Ureter (tissue), 1 donor: ENCODE measurements around the gene S100A1. TPM values are rescaled to one million over a fixed set of nuclear protein-coding genes. Genes with fewer than 3 reads are reported as not detected.

ENCODE experiments used
- DNase-seq: peaks from one replicate; pipeline ENCODE4 v3.0.0-alpha.2; 2020; ENCODE audit warnings: low spot score
- total RNA-seq: library from RNA; stranded (reverse); gene quantifications from one replicate; pipeline ENCODE4 v1.2.4, GENCODE V29; 2023
- donor health status: DM: yes; HTN: yes; CAD: no.

The S100A1 gene
- total RNA-seq, 1 donor from 2014 or later: not detected

DNA sequence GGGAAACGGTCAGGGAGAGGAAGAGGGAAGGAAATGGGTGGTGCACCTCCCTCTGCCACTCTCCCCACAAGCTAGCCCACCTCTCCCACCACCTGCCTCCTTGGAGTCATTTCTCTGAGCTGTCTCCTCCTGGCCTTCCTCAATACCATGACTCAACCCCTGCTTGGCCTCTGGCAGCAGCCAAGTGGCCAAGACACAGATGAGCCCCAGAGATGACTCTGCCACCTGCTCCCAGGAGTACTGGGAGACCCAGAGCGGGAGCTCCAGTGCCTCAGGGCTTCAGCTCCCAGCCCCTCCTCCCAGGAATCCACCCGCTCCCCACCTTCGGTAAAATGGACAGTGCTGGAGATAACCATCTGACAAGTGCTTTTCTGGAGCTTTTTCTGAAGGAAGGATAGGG lies 17.9 kb upstream of the S100A1 start:
- no peak for DNase-seq

DNA sequence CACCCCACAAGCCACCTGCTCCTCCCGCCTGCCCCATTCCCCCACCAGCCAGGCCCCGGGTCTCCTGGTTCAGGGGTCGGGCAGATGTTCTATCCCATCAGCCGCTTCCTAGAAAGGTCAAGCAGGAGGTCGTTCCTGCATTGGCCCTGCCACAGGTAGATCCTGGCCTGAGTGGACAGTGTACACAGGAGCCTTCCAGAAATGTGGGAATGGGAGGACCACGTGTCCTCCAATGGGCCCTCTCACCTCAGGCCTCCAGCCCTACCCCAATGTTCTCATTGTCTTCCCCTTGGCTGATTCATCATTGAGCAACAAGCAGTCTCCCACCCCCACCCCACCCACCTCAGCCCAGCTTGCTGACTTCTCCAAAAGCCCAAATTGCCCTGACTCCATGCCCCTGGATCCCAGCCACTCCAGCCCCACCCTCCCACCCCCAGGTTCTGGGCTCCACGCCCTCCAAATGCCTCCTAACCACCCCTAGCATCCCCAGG lies 17.4 kb upstream of the S100A1 start:
- no peak for DNase-seq

DNA sequence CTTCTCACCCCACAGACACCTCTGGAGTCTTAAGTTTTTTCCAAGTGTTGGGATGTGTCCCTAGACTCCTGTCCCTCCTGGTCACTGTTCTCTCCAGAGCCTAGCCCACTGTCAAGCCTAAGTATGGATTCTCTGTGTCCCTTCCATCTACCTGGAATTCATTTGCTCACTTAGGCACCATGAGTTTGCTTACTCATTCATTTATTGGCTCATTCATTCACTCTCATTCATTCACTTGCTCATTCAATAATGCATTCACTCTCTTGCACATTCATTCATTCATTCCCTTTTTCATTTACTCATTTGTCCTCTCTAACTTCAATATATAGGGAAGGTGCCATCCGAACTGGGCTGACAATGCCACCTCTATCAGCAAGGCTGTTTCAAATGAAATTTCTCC lies 16.9 kb upstream of the S100A1 start:
- DNase-seq: no peak

DNA sequence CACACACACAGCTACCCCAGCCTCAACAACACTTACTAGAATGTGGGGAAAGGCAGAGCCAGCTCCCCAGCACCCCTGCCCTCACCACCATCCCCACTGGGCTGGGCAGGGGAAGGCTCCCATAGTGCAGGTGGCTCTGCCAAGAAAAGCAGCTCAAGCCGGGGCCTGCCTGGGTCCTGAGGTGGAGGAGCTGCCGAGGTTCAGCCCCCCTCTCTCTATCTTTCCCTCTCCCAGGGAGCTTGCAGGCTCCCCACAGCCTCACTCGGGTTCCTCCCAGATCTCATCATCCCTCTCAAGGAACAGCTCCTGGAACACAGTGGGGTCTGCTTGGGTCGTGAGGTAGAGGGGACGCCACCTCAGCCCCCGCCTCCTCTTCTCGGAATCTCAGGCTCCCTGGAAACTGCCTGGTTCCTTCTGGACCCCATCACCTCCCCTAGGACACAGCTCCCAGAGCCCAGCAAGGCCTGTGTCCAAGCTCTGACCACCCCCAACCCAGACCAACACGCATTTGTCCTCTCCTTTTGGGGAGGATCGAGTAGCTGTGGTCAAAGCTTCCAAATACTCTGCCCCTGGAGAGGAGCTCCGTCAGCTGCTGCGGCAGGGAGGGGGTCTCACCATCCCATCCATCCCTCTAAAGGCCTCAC lies 16.0 kb upstream of the S100A1 start:
- no peak for DNase-seq

DNA sequence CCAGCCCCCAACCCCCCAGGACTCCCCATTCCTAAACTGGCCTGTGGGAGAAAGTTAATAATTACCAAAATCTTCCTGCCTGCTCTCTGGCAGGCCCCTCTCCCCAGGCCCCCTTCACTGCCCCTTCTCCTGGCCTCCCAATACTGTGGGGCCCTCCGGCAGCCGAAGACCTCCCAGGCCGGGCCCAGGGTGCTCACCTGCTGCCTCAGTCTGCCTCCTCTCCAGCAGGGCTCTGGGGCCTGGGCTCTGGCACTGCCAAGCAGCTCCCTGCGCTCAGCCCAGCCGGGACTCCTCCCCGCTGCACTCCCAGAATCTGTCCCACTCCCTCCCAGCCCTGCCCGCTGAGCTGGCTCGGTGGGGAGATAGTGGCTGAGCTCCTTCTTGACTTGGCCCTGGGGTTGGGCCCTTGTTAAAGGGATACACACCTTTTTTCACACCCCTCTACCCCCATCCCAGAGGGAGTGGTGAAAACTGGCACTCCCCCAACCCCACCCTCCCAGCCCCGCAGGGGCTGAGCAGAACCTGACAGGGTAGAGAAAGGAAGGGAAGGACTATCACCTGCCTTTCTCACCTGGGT lies 15.4 kb upstream of the S100A1 start, which contains the start of gene S100A16:
Gene S100A16 (minus strand): TSS at position 383 of the 577 bp plus-strand sequence. CDS start 4,986 bp downstream, outside the sequence.
- DNase-seq: peak; percentile 89

DNA sequence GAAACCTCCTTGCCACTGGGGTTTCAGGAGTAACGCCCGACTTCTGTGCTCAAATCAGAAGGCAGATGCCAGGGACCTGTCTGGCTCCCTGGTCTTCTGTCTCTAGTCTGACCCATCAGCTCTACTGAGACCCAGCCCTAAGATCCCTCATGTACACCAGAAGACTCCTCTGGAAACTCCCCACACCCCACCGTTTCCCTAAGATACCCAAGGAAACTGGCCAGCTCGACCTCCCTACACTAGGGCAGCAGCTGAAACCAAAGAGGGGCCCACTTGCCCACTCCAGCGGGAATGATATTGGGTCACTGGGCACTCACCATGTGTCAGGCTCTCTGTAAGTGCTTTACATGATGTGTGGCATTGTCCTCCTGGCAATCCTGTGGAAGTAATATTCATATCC lies 14.8 kb upstream of the S100A1 start:
- DNase-seq: no peak

DNA sequence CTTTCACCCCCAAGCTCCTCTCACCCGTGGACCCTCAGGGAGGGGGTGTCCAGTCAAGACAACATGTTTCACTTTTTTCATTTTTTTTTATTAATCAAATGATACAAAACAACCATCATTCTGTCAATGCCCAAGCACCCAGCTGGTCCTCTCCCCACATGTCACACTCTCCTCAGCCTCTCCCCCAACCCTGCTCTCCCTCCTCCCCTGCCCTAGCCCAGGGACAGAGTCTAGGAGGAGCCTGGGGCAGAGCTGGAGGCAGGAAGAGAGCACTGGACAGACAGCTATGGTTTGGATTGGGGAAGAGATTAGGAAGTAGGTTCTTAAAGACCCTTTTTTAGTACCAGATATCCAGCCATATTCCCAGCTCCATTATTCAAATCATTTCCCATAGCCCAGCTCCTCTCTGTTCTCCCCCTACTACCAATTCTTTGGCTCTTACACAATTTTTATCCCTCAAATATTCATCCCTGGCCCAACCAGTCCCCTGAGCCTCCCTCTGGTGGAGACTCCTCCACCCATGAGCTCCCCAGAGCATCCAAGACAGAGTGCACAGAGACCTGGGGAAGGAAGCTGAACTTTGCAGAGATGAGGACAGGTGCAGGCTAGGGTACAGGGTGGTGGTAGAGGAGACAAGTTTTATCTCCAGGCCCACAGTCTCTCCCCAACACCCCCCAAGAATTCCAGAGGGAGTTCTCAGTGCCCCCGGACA lies 13.9 kb upstream of the S100A1 start:
- no peak for DNase-seq

DNA sequence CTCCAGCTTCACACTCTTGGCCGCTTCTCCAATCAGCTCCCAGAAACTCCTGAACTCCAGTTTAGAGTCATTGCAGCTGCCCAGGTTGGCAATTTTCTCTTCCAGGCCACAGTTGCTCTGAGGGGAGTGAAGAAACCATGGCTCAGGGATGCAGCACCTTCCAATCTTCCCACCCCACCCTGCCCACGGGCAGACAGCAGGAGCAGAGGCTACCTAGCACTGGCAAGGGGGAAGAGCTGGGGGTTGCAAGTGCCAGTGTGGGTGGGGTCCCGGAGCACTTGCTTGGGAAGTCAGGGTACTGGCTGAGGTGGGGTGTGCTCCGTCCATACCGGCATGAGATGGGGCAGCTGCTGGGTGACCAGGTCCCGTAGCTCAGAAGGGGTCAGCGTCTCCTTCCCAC lies 13.3 kb upstream of the S100A1 start:
- DNase-seq: no peak

DNA sequence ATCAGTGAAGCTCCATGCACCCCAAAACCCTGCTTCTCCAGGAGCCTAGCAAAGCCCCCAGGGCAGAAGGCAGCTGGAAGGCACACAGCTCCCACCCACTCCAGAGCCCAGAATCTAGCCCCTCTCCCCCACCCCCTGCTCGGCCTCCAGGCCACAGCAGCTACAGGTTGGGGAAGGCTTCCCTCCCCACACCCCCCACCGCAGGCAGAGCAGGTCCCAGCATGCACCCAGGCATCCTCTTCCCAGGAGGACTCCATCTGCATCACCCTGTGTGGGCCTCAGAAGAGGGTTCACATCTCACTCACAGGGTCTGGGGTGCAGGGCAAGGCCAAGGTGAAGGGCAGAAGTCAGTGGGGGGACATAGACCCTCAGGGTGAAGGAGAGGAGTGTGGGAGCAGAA lies 12.8 kb upstream of the S100A1 start:
- DNase-seq: no peak

DNA sequence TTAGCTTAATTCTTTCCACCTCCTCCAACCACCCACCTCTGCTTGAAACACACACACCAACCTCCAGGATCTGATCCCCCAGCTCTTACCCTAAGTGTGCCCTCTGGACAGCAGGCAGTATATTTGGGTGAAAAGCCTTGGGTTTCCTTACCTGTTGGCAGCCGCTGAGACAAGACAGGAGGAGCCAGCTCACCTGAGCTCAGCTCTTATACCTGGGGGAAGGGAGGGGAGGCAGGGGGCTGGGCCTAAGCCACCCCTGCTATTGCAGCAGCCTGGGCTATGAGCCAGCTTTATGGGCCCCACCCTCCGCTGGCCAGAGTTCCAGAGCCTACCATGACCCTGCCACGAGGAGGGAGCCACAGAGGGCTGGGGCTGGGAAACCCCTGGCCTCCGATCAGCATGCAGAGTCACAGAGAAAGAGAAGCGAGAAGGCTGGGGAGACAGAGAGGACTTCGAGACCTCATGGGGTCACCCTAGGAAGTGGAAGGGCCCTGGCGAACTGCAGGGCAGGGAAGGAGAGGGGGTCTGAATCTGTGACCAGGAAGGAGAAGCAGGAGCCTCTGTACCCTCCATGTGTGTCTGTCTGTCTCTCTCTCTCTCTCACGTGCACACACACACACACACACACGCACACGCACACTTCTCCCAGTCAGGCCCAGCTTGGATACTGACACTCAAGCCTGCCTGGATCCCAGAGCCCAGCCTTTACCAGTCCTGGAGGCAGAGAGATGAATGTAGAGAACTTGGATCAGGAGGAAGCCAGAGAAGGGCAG lies 11.9 kb upstream of the S100A1 start, which contains the start of gene S100A14:
Gene S100A14 (minus strand): TSS at position 182 of the 773 bp plus-strand sequence. CDS start 467 bp downstream, outside the sequence.
- DNase-seq: peak; percentile 77

DNA sequence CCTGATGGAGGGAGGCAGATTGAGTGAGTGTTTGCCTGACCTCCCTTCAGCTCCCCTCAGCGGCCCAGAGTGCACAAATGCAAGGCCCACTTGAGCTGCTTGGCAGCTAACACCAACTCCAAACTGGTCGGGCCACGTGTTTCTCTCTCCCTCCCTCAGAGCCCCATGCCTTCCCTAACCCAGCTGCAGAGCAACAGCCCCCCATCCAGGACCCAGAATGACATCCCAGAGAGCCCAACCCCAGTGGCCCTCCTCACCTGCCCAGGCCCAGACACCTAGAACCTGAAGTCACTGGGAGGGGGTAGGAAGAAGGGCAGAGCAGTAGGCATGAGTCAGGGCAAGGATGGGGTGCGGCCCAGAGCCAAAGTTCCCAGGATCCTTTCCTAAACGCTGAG lies 11.3 kb upstream of the S100A1 start:
- DNase-seq: no peak

DNA sequence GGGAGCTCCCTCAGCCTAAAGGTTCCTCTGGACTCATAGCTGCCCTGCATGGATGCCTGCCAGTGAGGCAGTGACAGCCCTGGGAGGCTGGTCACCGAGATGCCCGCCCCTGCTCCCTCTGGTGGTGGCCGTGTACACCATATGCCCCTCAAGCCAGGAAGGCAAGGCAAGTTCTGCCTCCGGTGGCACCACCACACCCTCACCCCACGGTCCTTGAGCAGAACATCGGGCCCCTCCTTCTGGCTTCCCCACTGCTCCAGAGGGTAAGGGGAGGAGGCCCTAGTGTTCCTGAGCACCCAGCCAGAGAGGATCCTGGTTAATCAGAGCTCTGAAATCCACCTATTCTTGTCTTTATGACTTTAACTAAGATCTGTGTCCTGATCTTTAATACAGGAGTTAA lies 10.6 kb upstream of the S100A1 start:
- DNase-seq: peak; percentile 75

DNA sequence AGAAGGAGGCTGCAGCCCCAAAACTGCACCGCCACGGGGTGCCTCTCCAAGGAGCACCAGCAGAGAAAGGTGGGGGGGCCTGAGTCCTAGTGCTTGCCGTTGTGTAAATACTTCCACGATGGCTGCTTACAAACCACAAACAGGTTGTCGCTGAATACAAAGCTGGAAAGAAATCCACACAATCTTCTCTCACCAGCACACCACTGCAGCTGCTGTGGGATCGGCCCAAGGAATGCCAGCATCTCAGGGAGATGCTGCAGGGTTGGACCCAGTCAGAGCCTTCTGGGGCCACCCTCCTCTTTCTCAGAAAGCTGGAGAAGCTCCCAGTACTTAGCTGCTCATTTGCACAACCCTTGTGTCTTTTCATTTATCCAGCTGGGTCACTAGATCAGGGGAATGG lies 9.1 kb upstream of the S100A1 start:
- DNase-seq: no peak

DNA sequence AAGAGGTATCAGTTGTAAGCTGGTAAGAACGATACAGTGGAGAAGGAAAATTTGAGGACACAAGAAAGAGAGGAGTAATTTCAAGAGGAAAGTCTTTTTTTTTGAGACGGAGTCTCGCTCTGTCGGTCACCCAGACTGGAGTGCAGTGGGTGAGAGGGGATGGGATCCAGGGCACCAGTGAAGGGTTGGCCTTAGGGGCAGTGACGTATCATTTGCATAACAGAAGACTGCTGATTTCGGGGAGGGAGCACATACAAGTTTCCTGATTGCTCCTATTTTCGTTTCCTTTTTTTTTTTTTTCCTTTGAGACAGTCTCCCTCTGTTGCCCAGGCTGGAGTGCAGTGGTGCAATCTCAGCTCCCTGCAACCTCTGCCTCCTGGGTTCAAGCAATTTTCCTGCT lies 5.1 kb upstream of the S100A1 start:
- DNase-seq: no peak

DNA sequence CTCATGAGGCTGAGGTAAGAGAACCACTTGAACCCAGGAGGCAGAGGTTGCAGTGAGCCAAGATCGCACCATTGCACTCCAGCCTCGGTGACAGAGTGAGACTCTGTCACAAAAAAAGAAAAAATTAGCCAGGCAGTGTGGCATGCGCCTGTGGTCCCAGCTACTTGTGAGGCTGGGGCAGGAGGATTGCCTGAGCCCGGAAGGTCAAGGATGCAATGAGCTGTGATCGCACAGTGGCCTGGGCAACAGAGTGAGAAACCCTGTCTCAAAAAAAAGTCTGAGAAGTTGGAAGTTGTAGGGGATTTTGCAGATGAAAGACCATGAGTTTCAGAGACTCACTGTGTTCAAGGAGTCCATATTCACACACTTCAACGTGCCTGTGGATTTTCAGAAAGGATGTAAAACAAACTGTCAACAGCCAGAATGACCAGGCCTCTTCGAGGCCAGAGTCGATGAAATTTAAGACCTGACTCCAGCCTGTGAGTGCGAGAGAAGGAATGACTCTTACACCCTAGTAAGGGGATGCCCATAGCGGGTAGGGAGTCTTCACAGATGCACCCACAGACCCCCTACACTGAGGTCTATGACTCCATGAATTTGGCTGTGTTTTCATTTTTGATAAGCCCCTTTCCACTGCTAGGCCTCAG lies 3.1 kb upstream of the S100A1 start:
- DNase-seq: no peak

DNA sequence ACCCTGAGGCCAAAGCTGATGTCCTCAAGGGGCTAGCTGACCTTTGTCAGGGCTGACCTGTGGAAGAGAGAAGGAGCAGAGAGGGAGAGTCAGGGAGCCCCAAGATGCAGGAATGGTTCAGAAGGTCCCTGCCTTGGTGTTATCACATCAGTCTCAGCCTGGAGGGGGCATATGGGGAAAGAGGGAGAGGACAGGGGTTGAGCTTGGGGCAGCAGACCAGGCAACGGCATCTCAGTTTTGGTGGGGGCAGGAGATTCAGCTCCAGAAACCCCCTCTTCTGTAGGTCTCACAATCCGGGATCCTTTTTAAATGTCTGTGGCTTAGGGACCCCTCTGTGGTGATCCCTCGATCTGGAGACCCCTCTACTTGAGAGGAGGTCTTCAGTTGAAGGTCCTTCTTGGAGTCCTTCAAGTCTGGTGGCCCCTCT lies 1.7 kb upstream of the S100A1 start:
- DNase-seq: no peak

DNA sequence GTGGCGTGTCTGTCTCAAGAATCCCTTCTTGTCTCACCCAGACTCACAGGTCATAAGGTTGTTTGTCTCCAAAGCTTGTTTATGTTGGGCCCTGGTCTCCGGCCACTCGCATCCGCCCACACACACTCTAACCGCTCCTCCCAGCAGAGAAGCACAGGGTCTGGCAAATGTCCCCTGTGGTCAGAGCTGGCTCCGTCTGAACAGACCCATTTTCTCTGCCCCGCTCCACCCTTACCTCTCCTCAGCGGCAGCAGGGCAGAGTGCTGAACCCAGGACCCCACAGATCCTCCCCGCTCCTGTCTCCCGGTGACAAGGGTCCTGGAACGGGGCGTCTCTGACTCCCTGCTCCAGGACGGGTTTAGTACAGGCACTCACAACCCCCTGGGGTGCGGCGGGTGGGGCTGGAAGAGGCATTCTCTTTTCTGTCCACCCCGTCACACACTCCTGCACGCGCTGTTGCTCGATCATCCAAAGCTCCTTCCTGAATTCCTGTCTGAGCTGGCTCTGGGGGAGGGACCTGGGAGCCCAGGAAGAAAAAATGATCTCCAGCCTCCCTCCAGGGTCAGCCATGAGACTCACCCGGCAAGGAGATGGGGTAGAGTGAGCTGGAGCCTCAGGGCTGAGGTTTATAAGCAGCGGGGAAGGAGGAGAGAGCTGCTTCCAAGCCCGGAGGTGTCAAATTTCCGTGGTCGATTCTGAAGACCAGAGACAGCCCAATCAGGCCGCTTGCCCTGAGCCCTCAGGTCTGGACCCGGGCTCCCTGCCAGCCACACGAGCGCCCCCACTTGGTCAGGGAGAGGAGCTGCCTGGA lies 1.1 kb upstream of the S100A1 start, which contains the start of gene S100A13:
Gene S100A13 (minus strand): TSS at position 602 of the 811 bp plus-strand sequence. CDS start 1,033 bp downstream, outside the sequence.
- peak; percentile 81 for DNase-seq

DNA sequence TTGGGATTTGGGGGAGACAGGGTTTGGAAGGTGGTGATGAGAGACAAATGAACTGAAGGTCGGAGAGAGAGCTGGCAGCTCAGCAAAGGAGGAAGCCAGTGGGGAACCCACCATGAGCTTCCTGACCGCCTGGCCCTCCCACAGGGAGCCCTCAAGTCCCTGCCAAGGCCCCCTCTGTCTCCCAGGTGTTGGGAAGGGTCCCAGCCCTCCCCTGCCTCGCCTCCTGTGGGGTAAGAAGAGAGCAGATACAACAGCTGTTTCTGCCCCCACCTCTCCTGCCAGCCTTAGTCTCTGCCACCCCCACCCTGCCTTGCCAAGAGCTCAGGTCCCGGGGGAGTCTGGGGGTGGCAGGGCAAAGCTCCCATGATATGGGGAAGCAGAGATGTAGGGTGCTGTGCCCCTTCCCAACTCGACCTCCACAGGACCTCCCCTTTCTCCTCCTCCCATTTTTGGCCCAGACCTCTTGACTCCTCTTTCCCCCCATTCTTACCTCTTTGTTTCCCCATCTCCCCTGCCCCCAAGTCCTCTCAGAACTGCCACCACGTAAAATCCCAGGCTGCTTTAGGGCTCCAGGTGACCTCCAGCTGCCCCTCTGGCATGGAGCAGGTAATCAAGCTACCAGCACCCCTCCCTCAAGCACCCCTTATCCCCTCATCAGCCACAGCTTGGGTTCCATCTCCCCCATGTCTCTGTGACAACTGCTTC lies 556 bp downstream of the S100A1 start:
- DNase-seq: no peak

DNA sequence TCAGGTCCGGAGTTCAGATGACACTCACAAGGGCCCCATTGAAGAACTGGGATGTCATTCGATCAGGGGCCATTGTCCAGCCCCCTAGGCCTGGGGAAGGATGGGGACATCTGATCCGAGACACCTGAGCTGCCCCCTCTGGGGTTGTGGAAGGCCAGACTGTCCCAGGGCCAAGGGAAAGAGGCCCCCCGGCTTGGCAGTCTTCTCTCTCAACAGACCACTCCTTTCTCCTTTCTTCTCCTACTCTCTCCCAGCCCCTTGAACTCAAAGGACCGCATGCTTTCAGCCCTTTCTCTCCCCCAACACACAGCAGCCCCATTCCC lies 1.1 kb downstream of the S100A1 start:
- DNase-seq: no peak

DNA sequence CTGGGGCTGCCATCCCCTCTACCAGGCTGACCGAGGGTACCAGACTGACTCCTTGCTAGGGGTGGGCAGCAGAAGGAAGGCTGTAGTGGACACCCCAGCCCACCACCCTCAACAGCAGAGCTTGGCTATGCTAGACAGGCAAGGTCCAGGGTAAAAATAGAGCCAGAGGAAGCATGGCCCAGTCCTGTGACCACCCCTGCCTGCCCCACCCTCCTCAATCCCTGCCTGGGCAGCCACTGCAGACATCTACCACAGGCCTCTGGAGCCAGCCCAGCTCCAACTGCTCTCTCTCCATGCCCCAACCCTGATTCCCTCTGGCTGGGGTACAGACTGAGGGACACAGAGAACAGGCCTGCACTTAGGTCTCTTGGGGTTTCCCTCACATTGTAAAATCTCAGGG lies 1.7 kb downstream of the S100A1 start:
- DNase-seq: no peak
